Measurements from ENCODE around the gene FOXR1.
"Not testable (repeated sequence)": the region's sequence is repeated elsewhere in the genome, so short reads cannot be mapped to it uniquely, and the experiment has no call there.

FOXR1 gene

DNA sequence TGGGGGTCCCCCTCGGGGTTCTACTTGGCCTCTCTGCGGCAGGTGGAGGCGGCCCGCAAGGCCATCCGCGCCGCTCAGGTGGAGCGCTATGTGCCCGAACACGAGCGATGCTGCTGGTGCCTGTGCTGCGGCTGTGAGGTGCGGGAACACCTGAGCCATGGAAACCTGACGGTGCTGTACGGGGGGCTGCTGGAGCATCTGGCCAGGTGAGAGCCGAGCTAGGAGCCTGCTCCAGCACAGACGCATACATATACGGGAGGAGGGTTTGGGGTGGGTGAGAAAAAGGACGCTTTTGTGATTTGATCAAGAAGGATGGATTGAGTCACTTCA, 26.8 kb downstream of the FOXR1 start:
- DNase-seq = no peak

DNA sequence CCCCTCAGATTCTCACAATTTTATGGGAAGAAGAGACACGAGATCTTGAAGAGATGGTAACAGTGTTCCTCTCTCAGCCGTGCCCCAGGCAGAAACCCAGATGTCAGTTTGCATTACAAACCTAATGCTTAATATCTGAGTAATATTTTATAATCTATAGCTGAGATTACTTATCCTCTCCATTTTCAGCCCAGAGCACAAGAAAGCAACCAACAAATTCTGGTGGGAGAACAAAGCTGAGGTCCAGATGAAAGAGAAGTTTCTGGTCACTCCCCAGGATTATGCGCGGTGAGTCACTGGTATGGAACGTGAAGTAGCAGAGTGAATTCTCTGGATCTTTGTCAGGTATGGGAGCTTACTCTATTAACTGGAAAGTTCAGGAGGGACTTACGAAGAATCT, 27.3 kb downstream of the FOXR1 start:
- no peak for DNase-seq

DNA sequence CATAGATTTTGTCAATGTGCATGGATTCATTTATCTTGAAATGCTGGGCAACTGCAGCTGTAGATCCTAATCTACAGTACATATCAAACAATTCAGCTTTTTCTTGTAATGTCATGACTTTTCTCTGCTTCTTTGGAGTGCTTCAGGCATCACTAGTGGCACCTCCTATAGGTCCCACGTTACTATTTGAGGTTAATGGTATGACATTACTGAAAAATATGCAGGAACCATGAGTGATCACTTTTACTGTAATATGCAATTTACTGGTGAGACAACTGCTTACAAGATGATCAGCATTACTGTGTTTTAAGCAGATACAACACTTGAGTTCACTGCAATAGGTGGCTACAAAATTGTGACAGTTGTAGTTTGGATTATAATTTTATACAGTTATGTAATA, 29.3 kb downstream of the FOXR1 start:
- no peak for DNase-seq

DNA sequence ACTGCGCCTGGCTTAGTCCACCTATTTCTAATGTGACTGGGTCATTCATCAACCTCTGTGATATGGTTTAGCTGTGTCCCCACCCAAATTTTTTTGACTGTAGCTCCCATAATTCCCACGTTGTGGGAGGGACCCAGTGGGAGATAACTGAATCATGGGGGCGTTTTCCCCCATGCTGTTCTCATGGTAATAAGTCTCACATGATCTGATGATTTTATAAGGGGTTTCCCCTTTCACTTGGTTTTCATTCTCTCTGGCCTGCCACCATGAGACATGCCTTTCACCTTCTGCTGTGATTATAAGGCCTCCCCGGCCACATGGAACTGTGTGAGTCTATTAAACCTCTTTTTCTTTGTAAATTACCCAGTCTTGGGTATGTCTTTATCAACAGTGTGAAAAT, 35.1 kb downstream of the FOXR1 start:
- DNase-seq = no peak

DNA sequence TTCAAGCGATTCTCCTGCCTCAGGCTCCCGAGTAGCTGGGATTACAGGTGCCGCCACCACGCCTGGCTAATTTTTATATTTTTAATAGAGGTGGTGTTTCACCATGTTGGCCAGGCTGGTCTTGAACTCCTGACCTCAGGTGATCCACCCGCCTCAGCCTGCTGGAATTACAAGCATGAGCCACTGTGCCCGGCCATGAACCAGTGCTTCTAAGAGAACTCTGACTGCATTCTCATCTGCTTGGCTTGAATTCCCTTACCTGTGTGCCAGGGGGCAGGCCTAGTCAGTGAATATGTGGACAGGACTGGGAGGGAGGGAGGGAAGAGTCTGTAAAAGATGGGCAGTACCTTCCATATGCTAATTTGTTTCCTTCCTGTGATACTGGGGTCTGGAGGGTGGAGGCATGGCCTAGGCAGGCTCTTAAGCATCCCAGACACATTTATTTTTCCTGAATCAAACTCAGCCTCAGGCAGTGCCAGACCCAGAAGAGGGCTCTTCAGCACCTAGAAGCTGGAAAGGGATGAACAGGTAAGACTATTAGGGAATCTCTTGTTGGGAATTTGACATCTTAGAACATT, 40.0 kb downstream of the FOXR1 start:
- DNase-seq = no peak

DNA sequence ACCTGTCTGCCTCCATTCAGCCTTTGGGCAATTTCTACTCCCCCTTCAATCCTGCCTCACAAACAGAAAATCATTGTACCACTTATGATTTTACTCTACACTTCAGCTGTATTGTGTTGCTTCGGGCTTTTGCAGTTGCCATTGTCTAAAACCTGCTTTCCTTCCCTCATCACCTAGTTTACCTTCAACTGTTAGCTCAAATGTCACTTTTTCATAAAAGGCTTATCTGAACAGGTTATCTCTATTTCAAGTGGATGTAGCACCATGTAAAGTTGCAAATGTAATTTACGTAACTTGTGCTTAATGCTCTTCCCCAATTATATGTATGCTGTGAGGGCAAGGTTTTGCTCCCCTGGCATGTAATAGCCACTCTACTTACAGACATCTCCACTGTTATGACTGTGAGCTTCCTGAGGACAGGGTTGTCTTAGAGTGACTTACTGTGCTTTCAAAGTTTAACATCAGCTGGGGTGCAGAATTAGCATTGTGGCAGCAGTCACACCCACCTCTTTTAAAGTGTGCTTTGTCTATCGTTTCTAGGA, 41.1 kb downstream of the FOXR1 start:
- DNase-seq = no peak

DNA sequence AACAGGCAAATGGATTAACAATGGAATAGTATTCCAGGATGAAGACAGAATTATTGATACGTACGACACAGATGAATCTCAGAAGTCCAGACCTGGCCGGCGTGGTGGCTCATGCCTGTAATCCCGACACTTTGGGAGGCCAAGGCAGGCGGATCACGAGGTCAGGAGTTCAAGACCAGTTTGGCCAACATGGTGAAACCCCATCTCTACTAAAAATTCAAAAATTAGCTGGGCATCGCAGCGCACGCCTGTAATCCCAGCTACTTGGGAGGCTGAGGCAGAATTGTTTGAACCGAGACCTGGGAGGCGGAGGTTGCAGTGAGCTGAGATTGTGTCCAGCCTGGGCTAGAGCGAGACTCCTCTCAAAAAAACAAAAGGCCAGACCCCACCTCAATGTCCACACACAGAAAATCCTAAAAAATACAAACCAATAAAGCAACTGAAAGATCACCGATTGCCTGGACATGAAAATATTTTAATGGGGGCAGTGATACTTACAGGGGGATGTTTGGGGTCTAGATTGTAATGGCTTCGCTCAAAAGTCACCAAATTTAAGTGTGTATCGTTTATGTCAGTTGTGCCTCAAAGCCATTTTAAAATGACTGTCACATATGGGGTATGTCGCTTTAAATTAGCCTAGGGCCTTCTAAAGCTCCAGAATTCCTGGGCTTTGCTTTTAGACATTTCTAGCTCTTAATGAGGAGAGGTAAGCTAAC, 42.8 kb downstream of the FOXR1 start:
- DNase-seq = no peak

DNA sequence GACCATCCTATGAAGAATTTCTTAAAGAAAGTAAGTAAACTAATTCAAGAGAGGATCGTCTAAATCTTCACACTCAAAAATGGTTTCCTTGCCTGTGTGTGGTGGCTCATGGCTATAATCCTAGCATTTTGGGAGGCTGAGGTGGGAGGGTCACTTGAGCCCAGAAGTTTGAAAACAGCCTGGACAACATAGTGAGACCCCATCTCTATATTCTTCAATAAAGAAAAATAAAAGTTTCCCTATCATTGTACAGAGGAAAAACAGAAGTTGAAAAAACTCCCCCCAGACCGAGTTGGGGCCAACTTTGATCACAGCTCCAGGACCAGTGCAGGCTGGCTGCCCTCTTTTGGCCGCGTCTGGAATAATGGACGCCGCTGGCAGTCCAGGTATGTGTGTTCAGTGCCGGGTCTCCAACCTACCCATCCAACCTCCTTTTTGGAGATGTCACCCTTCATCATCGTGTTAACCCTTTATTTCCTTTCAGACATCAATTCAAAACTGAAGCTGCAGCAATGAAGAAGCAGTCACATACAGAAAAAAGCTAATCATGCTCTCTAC, 43.6 kb downstream of the FOXR1 start:
- no peak for DNase-seq

DNA sequence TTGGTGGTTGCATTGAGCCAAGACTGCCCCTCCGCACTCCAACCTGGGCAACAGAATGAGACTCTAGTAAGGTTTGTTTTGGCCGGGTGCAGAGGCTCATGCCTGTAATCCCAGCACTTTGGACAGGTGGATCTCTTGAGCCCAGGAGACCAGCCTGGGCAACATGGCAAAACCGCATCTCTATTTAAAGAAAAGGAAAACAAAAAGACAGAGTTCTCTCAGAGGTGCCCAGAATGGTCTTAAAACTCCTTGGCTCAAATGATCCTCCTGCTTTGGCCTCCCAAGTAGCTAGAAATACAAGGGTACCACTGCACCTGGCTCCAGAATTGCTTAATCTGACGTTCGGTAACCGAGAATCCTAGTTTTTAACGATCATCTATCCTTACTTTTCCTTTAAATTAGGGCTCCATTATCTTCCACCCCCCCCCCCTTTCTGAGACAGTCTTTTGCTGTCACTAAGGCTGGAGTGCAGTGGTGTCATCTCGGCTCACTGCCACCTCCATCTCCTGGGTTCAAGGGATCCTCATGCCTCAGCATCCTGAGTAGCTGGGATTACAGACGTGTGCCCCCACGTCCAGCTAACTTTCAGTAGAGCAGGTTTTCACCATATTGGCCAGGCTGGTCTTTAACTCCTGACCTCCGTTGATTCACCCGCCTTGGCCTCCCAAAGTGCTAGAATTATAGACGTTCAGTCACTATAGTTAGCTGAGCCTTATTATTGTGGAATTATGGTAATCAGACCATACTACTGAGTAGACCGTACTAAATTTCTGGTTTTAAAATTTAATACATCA, 44.9 kb downstream of the FOXR1 start:
- no peak for DNase-seq

DNA sequence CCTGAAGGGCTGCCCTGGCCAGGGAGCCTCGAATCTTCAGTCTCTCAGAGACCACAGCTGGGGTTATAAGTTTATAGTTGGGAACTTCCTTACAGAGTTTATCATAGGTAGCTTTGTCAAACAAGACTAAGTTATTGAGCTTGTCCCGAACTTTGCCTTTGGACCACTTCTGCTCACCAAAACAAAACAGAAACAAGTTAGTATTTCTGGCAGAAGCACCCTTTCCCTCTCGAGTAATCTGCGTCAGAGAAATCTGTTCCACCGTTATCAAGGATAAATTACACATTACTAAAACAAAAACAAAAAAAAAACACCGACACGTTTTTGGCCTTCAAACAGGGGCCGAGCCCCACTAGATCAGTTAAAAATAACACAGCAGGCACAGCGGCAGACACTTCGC, 45.8 kb downstream of the FOXR1 start:
- DNase-seq = not testable (repeated sequence)

DNA sequence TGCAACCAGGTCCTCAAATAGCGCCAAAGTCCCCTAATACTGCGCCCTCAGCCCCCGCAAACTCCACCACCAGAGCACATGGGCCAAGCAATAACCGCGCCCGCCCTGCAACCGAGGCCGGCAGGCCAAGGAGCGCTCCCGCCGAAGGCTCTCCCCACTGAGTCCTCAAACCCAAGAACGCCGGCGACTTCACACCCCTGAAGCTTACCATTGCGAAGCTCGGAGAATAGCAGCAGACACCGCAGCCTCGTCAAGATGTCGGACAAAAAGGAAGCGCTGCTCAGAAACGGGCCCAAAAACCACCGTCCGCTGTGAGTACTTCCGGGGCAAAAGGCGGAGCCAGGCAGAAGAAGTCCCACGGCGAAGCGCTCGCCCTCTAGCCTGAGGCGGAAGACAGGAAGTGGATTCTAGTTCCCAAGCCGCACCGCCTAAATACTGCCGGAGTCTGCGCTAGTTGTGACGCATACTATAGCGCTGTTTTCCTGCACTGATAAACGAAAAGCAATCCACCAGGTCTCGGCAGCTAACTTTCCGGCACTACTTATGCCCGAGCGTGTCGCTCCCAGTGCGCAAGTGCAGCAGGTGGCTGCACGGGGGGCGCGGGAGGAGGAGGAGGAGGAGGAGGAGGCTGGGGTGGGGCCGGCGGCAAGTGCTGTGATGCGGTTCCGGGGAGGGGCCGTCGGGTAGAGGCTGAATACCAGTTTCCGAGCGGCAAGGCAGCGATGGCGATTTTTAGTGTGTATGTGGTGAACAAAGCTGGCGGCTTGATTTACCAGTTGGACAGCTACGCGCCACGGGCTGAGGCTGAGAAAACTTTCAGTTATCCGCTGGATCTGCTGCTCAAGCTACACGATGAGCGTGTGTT, 46.7 kb downstream of the FOXR1 start, which contains the start of the genes RPS25 and TRAPPC4:
TSS of gene RPS25 (minus strand) at position 270 of the 865 bp plus-strand sequence. CDS start at position 211, 59 bp downstream.
TSS of gene TRAPPC4 (plus strand) at position 693 of the 865 bp plus-strand sequence. CDS start at position 723, 30 bp downstream.
- peak; percentile 90 to 97 (median 94) for DNase-seq

DNA sequence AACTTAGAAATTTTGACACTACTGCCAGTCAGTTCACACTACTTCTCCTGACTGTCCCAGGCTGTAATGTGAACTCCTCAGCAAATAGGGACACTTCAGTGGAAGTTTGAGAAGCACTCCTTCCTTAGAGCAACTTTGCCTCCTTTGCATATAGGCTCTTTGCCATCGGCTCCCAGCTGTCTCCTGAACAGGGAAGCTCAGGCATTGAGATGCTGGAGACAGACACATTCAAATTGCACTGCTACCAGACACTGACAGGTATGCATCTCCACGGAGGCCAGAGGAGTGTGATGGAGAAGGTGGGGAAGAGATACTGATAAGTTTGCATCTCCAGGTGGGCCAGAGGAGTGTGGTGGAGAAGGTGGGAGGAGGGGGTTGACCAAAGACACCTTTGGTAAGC, 48.4 kb downstream of the FOXR1 start:
- no peak for DNase-seq

DNA sequence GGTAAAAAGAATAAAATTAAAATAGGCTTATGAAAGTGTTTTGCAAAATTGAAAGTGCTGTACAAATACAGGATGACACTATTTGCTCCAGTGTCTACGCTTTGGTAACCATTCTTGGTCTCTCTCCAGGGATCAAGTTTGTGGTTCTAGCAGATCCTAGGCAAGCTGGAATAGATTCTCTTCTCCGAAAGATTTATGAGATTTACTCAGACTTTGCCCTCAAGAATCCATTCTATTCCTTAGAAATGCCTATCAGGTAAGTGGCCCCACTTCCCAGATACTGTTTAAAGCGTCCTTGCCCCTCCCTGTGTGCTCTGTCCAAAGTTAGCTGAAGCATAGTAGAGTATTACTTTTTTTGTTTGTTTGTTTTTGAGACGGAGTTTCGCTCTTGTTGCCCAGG, 50.1 kb downstream of the FOXR1 start:
- DNase-seq = no peak

DNA sequence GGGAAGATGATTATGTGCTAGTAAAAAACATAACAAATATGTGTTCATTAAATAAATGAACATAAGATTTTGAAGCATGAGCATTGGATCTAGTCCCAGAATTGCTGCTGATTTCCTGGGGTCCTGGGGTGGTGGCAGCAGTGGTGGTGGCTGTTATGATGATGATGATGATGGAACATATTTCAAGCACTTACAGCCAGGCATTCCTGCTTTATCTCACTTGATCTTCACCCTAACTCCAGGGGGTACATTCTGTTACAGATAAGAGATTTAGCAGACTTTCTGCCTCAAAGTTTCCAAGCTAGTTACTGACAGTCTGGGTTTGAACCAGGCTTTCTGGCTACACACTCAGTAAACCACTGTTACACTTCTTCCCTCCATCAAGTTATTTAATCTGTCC, 52.2 kb downstream of the FOXR1 start:
- DNase-seq = no peak

DNA sequence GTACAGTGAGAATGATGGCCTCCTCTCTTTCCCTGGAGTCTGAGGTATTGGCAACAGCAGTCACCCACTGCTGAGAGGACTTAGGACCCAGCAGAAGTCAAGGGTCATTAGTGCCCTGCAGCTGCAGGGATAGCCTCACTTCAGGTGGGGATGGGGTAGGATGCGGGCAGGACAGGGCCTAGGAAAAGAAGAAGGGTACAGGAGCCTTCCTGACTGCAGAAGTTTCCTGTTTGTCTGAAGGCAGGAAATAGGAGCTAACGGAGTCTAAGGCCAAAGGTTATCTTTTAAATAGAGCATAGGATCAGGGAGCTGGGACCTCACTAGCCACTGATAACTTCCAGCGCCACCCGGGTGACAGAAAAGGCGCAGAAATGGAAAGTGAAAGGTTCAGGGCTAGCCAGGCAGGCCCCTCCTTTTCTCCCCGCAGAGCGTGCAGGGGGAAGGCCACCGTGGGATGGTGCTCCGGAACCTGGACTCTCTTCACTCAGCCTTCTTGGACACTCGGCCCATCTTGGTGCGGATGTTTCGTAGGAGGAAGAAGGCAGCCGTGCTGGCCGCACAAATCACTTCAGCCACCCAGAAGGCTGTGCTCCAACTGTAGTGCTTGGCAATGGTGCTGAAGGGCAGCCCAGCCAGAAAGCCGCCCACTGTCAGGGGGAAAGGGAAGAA, 53.0 kb downstream of the FOXR1 start:
- no peak for DNase-seq

DNA sequence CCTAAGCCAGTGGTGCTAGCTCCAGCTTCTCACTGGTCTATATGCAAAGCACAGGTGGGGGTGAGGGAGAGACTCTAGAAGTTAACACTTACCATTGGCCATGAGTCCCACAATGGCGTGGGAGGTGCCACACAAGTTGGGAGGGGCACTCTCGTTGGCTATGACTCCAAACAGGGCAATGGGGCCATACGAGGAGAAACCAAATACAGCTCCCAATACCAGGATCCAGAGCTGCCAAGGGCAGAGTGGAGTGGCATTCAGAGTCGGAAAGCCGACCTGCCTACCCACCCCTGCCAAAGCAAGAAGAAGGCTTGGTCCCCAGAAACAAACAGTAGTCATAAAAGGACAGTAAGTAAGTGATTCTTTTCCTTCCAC, 53.5 kb downstream of the FOXR1 start:
- DNase-seq = no peak

DNA sequence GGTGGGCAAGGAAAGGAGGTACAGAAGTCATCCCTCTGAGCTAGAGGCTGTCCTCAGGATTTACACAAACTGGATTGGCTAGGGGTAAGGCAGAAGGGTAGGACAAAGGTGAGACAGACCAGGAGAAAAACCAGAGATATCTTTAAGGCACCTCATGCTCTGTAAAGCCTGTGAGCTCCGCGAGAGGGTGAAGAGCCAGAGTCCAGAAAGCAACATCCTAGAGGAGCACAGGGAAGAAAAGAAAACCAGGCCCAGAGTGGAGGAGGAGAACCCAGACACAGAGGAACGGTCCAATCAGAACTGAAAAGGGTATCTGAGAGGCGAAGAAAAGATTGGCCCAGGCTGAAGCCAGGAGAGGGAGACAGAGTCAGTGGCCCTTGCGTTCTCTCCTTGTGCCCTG, 54.0 kb downstream of the FOXR1 start:
- DNase-seq = no peak

DNA sequence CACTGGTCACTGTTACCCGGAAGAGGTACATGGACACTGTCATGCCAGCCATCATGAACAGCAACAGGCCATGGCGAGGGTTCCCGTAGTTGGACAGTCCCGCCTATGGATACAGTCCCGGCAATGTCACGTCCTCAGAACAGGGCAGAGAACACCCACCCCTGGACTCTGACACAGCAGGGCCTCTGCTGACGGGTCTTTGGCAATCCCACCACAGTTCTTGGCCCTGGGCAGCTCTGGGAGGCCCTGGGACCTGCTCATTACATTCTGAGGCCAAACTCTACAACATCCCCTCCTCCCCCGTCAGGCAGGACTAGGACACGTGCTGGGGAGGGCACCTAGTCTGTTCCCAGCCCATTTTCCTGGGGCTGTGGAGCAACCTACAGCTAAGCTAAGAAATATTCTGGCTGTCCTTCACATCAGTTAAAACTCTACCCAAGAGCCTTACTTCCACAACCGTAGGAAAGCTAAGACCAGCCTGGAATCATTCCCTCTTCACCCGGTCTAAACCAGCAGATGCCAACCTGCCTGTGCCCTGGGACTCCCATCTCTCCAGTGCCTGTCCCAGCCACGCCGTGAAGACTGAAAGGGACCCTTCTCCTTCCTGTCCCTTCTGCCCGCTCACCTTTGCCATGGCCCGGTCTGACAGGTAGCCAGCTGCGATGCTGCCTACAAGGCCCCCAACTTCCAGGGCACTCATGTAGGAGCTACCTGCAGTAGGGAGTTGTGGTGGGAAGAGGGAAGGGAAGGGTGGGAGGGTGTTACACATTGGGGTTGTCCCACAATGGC, 54.6 kb downstream of the FOXR1 start:
- DNase-seq = no peak

DNA sequence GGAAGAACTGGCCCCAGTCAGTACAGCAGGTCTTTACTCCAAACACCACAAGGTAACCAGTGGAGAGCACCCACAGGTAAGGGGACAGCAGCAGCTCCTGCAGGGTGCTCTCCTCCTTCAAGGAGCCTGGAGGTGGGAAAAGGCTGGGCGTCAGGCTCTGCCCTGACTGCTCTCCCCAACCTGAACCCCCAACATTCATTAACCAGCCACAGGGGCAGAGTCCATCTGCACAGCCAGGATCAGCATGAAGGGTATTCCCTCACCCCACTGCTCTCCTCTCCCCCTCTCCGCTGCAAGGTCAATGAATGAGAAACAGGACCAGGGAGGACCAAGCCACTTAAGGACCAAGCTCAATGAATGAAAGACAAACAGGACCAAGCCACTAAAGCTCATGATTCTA, 55.4 kb downstream of the FOXR1 start:
- no peak for DNase-seq

DNA sequence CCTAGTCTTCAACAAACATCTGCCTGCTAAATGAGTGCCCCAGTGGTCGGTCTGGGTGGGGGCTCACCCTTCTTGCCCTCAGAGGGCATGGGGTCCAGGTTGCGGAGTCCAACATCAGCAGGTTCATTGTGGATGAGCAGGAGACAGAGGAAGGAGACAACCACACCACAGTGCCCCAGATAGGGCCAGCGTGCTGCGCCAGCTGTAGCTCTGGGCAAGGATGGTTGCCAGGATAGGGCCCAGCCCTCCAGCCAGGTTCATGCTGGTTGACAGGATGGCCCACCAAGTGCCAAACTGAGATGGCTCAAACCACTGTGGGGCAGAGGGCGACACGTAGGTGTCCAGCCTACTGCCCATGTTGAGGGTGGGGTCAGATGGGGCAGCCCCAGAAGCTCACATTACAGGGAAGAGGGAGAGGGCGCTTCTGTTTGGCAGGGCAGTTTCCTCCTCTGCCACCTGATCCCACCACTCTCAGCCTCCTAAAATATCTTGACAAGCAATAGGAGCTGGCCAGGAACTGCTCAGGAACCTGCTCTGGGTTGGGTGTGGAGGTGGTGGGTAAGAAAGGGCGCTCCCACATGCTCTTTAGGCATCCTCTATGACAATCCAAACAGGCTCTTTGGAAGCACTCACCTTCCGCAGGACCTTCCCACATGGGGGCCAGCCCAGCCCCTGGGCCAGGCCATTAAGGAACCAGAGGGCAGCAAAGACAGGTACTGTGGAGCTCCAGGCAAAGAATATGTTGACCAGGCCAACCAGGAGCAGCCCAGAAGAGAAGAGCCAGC, 56.2 kb downstream of the FOXR1 start:
- DNase-seq = no peak
